SK-N-SH (cell line): ENCODE measurements around the gene USP36. TPM values are rescaled to one million over a fixed set of nuclear protein-coding genes. Genes with fewer than 3 reads are reported as not detected.

Experiments used
- CTCF ChIP-seq: fragments of 200-600 bp; sonication (generic); IDR thresholded peaks from 2 replicates; pipeline ENCODE4 v1.6.1; 2017; ENCODE audit warnings: antibody characterized with exemption, mild to moderate bottlenecking, moderate library complexity
- ELF1 ChIP-seq: IDR thresholded peaks from 2 replicates; pipeline ENCODE4 v1.4.0; 2012
- EZH2phosphoT487 ChIP-seq: fragments of 200-600 bp; sonication (generic); IDR thresholded peaks from 2 replicates; pipeline ENCODE4 v1.6.1; 2017; ENCODE audit warnings: low read depth, mixed run types, mild to moderate bottlenecking, antibody characterized with exemption, moderate library complexity, borderline replicate concordance
- FOSL2 ChIP-seq: IDR thresholded peaks from 2 replicates; pipeline ENCODE4 v1.4.0; 2012; ENCODE audit warnings: low read depth, mild to moderate bottlenecking, moderate library complexity, borderline replicate concordance
- GATA2 ChIP-seq: sonication (generic); formaldehyde crosslinking; IDR thresholded peaks from 2 replicates; pipeline ENCODE4 v1.5.0; 2020; ENCODE audit warnings: mild to moderate bottlenecking, missing genetic modification reagents
- JUND ChIP-seq: IDR thresholded peaks from 2 replicates; pipeline ENCODE4 v1.4.0; 2012
- MAX ChIP-seq: IDR thresholded peaks from 2 replicates; pipeline ENCODE4 v1.4.0; 2012; ENCODE audit warnings: low read depth
- MEF2A ChIP-seq: IDR thresholded peaks from 2 replicates; pipeline ENCODE4 v1.4.0; 2012; ENCODE audit warnings: low read depth, borderline replicate concordance
- MXI1 ChIP-seq: IDR thresholded peaks from 2 replicates; pipeline ENCODE4 v1.6.1; 2012; ENCODE audit warnings: mild to moderate bottlenecking, low read depth, low read length, improper control_type of control experiment
- NFIC ChIP-seq: IDR thresholded peaks from 2 replicates; pipeline ENCODE4 v1.4.0; 2012; ENCODE audit warnings: borderline replicate concordance
- NRF1 ChIP-seq: IDR thresholded peaks from 2 replicates; pipeline ENCODE4 v1.6.1; 2012; ENCODE audit warnings: low read depth, mild to moderate bottlenecking, low read length
- PBX3 ChIP-seq: IDR thresholded peaks from 2 replicates; pipeline ENCODE4; 2012
- POLR2AphosphoS5 ChIP-seq: IDR thresholded peaks from 2 replicates; pipeline ENCODE4 v1.6.1; 2012; ENCODE audit warnings: low read depth, low read length
- RAD21 ChIP-seq: IDR thresholded peaks from 2 replicates; pipeline ENCODE4 v1.6.1; 2012; ENCODE audit warnings: mild to moderate bottlenecking, low read length
- RFX5 ChIP-seq: IDR thresholded peaks from 2 replicates; pipeline ENCODE4 v1.6.1; 2012; ENCODE audit warnings: mild to moderate bottlenecking, improper control_type of control experiment, low read length
- RXRA ChIP-seq: IDR thresholded peaks from 2 replicates; pipeline ENCODE4 v1.4.0; 2012; ENCODE audit warnings: low read depth, mild to moderate bottlenecking, borderline replicate concordance
- SIN3A ChIP-seq: IDR thresholded peaks from 2 replicates; pipeline ENCODE4 v1.6.1; 2012; ENCODE audit warnings: low read depth, mild to moderate bottlenecking, low read length, moderate library complexity, borderline replicate concordance
- TAF1 ChIP-seq: IDR thresholded peaks from 2 replicates; pipeline ENCODE4 v1.6.1; 2012; ENCODE audit warnings: low read depth, mild to moderate bottlenecking, low read length, moderate library complexity, borderline replicate concordance
- TCF12 ChIP-seq: IDR thresholded peaks from 2 replicates; pipeline ENCODE4 v1.4.0; 2012
- TEAD4 ChIP-seq: IDR thresholded peaks from 2 replicates; pipeline ENCODE4 v1.4.0; 2012; ENCODE audit warnings: mild to moderate bottlenecking, borderline replicate concordance; ENCODE audit not compliant: insufficient read depth
- USF2 ChIP-seq: fragments of 150-350 bp; IDR thresholded peaks from 2 replicates; pipeline ENCODE4 v1.6.1; 2017; ENCODE audit warnings: antibody characterized with exemption, low read length, low read depth, borderline replicate concordance
- YY1 ChIP-seq: IDR thresholded peaks from 2 replicates; pipeline ENCODE4 v1.4.0; 2012; ENCODE audit warnings: low read depth, mild to moderate bottlenecking
- polyA plus RNA-seq, 3 experiments: library from polyadenylated mRNA; depleted of rRNA; stranded (reverse); fragments of >200 nt; gene quantifications; 2 replicates each; pipeline ENCODE4 v1.2.3, GENCODE V29; 2012
- TF ChIP-seq, protein P1 (sequence below): fragments of 150-350 bp; IDR thresholded peaks from 2 replicates; pipeline ENCODE4 v1.6.1; 2016; ENCODE audit warnings: mild to moderate bottlenecking, low read depth, low read length

The USP36 gene
- polyA plus RNA-seq, 1 of the 3 experiments (the other 2 are of a cell fraction) = 34.6 TPM

- no peak for TF ChIP-seq CTCF
- no peak for TF ChIP-seq USF2
- TF ChIP-seq SIN3A = no peak
- TF ChIP-seq MXI1 = no peak
- TF ChIP-seq MEF2A = no peak
- TF ChIP-seq EZH2phosphoT487 = no peak
- TF ChIP-seq NFIC = 0 out of 2 replicates have a peak, but pooled peaks have one; percentile 30
- TF ChIP-seq RAD21 = no peak
- TF ChIP-seq FOSL2 = peak; percentile 16; the same call in 1 of the 2 replicates
- 0 out of 2 replicates have a peak, but pooled peaks have one; percentile 35 for TF ChIP-seq POLR2AphosphoS5
- no peak for TF ChIP-seq GATA2 (CRISPR knock-in tag)
- 0 out of 2 replicates have a peak, but pooled peaks have one; percentile 9 for TF ChIP-seq TAF1
- no peak for TF ChIP-seq JUND
- no peak for TF ChIP-seq ELF1
- peak; percentile 53; the same call in 1 of the 2 replicates for TF ChIP-seq MAX
- no peak for TF ChIP-seq RFX5
- TF ChIP-seq PBX3 = no peak
- no peak for TF ChIP-seq YY1
- no peak for TF ChIP-seq NRF1
- peak; percentile 81 for TF ChIP-seq TCF12
- peak; percentile 40; the same call in 1 of the 2 replicates for TF ChIP-seq RXRA
- TF ChIP-seq TEAD4 = peak; percentile 39; the same call in 1 of the 2 replicates
- TF ChIP-seq, protein P1, sequence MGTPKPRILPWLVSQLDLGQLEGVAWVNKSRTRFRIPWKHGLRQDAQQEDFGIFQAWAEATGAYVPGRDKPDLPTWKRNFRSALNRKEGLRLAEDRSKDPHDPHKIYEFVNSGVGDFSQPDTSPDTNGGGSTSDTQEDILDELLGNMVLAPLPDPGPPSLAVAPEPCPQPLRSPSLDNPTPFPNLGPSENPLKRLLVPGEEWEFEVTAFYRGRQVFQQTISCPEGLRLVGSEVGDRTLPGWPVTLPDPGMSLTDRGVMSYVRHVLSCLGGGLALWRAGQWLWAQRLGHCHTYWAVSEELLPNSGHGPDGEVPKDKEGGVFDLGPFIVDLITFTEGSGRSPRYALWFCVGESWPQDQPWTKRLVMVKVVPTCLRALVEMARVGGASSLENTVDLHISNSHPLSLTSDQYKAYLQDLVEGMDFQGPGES = no peak
These were observed 39.1 kb upstream of the USP36 start (continued) for GRCh38 chr17:78879635-78880186.
